Nephron progenitor cell (in vitro differentiated cells): ENCODE data around the gene SLMAP.

Experiments used
- DNase-seq: peaks from one replicate; pipeline ENCODE4 v3.0.0; 2021
- H3K27ac Mint-ChIP-seq: 2 replicates; pipeline ENCODE4 v1.8.0; 2021; ENCODE audit warnings: mild to moderate bottlenecking, moderate library complexity, mixed read lengths
- H3K27me3 Mint-ChIP-seq: 2 replicates; pipeline ENCODE4 v1.8.0; 2021; ENCODE audit warnings: mild to moderate bottlenecking, low read depth, mixed read lengths; ENCODE audit not compliant: poor library complexity
- H3K36me3 Mint-ChIP-seq: 2 replicates; pipeline ENCODE4 v1.8.0; 2021; ENCODE audit warnings: low read depth, mixed read lengths
- H3K4me1 Mint-ChIP-seq: 2 replicates; pipeline ENCODE4 v1.8.0; 2021; ENCODE audit warnings: mixed read lengths
- H3K4me3 Mint-ChIP-seq: 2 replicates; pipeline ENCODE4 v1.8.0; 2021; ENCODE audit warnings: mild to moderate bottlenecking, moderate library complexity, mixed read lengths
- H3K9me3 Mint-ChIP-seq: 2 replicates; pipeline ENCODE4 v1.8.0; 2021; ENCODE audit warnings: mild to moderate bottlenecking, moderate library complexity, mixed read lengths
- CTCF ChIP-seq: fragments of 200-600 bp; sonication (generic); IDR thresholded peaks from 2 replicates; pipeline ENCODE4 v1.5.0; 2021; ENCODE audit warnings: antibody characterized with exemption

The SLMAP gene

DNA sequence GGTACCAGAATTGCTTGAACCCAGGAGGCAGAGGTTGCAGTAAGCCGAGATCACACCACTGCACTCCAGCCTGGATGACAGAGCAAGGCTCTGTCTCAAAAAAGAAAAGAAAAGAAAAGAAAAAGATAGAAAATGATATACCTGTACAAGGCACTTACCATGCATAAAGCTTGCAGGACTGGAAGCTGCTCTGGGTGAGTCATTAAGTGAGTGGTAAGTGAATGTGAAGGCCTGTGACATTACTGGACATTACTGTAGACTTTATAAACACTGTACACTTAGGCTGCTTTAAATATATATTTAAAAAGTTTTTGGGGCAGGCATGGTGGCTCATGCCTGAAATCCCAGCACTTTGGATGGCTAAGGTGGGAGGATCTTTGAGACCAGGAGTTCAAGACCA, 99.2 kb downstream of the SLMAP start:
- no peak for TF ChIP-seq CTCF
- Mint-ChIP-seq H3K4me3 (no peak overlapping the region), H3K27ac (no peak overlapping the region), H3K4me1 (no peaks in the 10 kb centered on the region), H3K9me3 (no peaks in the 10 kb centered on the region), H3K27me3 (no peaks in the 10 kb centered on the region), H3K36me3 (peaks cover 18% of the 10 kb centered on the region)
- no peak for DNase-seq

GRCh38 chr3:57855943-57856342, 99.8 kb downstream of the SLMAP start:
- TF ChIP-seq CTCF, result no peak
- Mint-ChIP-seq H3K9me3 (no peaks in the 10 kb centered on the region), H3K4me1 (no peaks in the 10 kb centered on the region), H3K36me3 (peaks cover 17% of the 10 kb centered on the region), H3K4me3 (no peak overlapping the region), H3K27ac (no peak overlapping the region), H3K27me3 (no peaks in the 10 kb centered on the region)
- DNase-seq, result no peak

DNA sequence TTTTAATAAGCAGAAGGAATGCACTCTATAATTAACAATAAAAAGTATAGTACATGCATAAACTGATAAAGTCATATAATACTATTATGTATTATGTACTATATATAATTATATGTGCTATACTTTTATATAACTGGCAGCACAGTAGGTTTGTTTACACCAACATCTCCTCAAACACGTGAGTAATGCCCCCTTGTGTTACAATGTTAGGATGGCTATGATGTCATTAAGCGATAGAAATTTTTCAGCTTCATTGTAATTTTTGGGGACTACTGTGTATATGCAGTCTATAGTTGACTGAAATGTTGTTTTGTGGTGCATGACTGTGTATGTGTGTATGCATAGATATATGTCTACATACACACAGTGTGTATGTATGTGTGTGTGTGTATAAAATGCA, 100.6 kb downstream of the SLMAP start:
- no peak for TF ChIP-seq CTCF
- no peak for DNase-seq
- H3K4me1 Mint-ChIP-seq, result no peaks in the 10 kb centered on the region

DNA sequence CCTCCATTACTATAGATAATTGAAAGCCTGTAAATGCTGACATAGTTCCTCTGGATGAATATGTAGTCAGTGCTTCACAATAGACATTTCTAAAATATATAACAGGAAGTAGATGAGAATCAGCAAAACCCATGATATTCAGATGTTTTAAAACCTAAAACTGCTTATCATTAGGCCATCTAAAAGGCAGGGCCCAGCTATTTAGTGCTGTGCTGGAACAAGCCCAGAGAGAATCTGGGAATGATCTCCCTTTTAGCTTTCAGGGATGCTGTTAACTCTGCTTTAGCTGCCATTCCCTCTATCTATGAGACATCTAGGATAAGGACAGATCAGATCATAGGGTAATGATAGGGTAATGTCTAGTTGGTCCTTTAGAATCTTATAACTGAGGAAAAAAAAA, 106.8 kb downstream of the SLMAP start:
- no peak for DNase-seq
- no peak for TF ChIP-seq CTCF
- Mint-ChIP-seq H3K27me3 (no peaks in the 10 kb centered on the region), H3K9me3 (no peaks in the 10 kb centered on the region), H3K27ac (peak overlapping the region; percentile 40), H3K4me1 (no peaks in the 10 kb centered on the region), H3K36me3 (peaks cover 52% of the 10 kb centered on the region), H3K4me3 (no peak overlapping the region)

More for the DNA sequence above, 100.6 kb downstream of the SLMAP start:
- Mint-ChIP-seq H3K4me3 (no peak overlapping the region), H3K36me3 (peaks cover 19% of the 10 kb centered on the region), H3K27me3 (no peaks in the 10 kb centered on the region), H3K27ac (no peak overlapping the region), H3K9me3 (no peaks in the 10 kb centered on the region)

DNA sequence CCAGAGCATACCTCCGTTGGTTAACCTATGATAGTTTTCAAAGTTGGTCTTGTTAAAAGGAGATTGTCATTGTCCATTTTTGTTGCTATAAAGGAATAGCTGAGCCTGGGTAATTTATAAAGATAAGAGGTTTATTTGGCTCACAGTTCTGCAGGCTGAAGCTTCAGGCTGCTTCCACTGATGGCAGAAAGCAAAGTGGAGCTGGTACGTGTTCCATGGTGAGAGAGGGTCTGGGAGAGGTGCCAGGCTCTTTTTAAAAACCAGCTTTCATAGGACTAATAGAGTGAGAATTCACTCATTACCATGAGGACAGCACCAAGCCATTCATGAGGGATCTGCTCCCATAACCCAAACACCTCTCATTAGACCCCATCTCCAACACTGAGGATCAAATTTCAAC, 107.3 kb downstream of the SLMAP start:
- no peak overlapping the region for H3K4me3 Mint-ChIP-seq

More for the DNA sequence above, 107.3 kb downstream of the SLMAP start:
- Mint-ChIP-seq H3K9me3 (no peaks in the 10 kb centered on the region), H3K4me1 (no peaks in the 10 kb centered on the region), H3K27ac (peak overlapping the region; percentile 40), H3K27me3 (no peaks in the 10 kb centered on the region), H3K36me3 (peaks cover 49% of the 10 kb centered on the region)
- no peak for TF ChIP-seq CTCF
- no peak for DNase-seq
